ENCODE results near the gene DRD3. TPM values are rescaled to one million over a fixed set of nuclear protein-coding genes. Genes with fewer than 3 reads are reported as not detected.
A peak's percentile ranks its signal among the peaks of the same experiment; 100 is the strongest.

Gene DRD3
- total and polyA plus RNA-seq, 2 experiments from 2014 or later: 0.21 to 0.65 TPM

DNA sequence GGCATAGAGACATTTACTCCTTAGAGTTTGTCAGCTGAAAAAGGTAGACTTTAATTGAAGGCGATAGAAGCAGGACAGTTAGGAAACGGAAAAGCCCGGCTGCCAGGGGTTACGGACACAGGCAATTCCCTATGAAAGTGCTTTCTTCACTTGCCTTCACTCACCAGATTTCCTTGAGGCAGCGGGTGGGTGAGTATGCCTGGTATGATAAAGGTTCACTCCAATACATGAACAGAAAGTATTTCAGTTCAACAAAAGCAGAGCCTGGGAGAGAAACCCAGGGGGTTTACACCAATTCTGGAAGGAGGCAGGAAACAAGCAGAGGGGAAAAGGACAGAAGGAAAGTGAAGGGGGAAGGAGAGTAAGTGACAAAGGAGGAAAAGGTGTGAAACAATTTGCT is 68.4 kb downstream of the DRD3 start:
- Histone ChIP-seq H2AFZ (peak overlapping the region; percentile 44), H3K27ac (ENCODE audit: low read depth) (no peak overlapping the region), H4K20me1 (replicated peaks; ENCODE audit: insufficient read depth) (no peaks in the 10 kb centered on the region), H3K4me3 (no peak overlapping the region), H3F3A (replicated peaks; ENCODE audit: low read depth) (no peaks in the 10 kb centered on the region), H3K36me3 (ENCODE audit: insufficient read depth) (no peaks in the 10 kb centered on the region), H3K79me2 (replicated peaks; ENCODE audit: insufficient read depth) (no peaks in the 10 kb centered on the region), H3K4me1 (ENCODE audit: insufficient read depth) (peaks cover 26% of the 10 kb centered on the region; the same call in 1 of the 2 replicates), H3K9me2 (ENCODE audit: insufficient read depth) (no peaks in the 10 kb centered on the region), H3K4me2 (peak overlapping the region; percentile 40; the same call in 1 of the 2 replicates), H3K27me3 (ENCODE audit: insufficient read depth) (no peaks in the 10 kb centered on the region)
- ATAC-seq (peak; percentile 59), DNase-seq (ENCODE audit: low spot score) (peak; percentile 31)
- H3K36me3 Mint-ChIP-seq (ENCODE audit: low read depth): no peaks in the 10 kb centered on the region
- H3K4me1 Mint-ChIP-seq: peaks cover 27% of the 10 kb centered on the region
- TF ChIP-seq STAT1 (IDR thresholded peaks at IDR 0.05; ENCODE audit: unreplicated experiment) (no peak), CREB1 (CRISPR knock-in tag; IDR thresholded peaks at IDR 0.05; ENCODE audit: low read depth) (no peak), EZH2phosphoT487 (IDR thresholded peaks at IDR 0.05; ENCODE audit: unreplicated experiment) (no peak), EZH2 (IDR thresholded peaks at IDR 0.05; ENCODE audit: low read depth, unreplicated experiment) (no peak), ZNF462 (CRISPR knock-in tag; IDR thresholded peaks at IDR 0.05) (no peak), JUNB (IDR thresholded peaks at IDR 0.05; ENCODE audit: unreplicated experiment) (no peak), NANOG (IDR thresholded peaks at IDR 0.05; ENCODE audit: borderline replicate concordance) (no peak), ZNF114 (CRISPR knock-in tag; IDR thresholded peaks at IDR 0.05) (no peak), POLR2AphosphoS5 (IDR thresholded peaks at IDR 0.05; ENCODE audit: low read depth) (no peak), ZNF331 (CRISPR knock-in tag; IDR thresholded peaks at IDR 0.05; ENCODE audit: low read depth) (no peak)
- TF ChIP-seq, protein P1, sequence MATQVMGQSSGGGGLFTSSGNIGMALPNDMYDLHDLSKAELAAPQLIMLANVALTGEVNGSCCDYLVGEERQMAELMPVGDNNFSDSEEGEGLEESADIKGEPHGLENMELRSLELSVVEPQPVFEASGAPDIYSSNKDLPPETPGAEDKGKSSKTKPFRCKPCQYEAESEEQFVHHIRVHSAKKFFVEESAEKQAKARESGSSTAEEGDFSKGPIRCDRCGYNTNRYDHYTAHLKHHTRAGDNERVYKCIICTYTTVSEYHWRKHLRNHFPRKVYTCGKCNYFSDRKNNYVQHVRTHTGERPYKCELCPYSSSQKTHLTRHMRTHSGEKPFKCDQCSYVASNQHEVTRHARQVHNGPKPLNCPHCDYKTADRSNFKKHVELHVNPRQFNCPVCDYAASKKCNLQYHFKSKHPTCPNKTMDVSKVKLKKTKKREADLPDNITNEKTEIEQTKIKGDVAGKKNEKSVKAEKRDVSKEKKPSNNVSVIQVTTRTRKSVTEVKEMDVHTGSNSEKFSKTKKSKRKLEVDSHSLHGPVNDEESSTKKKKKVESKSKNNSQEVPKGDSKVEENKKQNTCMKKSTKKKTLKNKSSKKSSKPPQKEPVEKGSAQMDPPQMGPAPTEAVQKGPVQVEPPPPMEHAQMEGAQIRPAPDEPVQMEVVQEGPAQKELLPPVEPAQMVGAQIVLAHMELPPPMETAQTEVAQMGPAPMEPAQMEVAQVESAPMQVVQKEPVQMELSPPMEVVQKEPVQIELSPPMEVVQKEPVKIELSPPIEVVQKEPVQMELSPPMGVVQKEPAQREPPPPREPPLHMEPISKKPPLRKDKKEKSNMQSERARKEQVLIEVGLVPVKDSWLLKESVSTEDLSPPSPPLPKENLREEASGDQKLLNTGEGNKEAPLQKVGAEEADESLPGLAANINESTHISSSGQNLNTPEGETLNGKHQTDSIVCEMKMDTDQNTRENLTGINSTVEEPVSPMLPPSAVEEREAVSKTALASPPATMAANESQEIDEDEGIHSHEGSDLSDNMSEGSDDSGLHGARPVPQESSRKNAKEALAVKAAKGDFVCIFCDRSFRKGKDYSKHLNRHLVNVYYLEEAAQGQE (IDR thresholded peaks at IDR 0.05; ENCODE audit: unreplicated experiment): no peak
- TF ChIP-seq, protein P2, sequence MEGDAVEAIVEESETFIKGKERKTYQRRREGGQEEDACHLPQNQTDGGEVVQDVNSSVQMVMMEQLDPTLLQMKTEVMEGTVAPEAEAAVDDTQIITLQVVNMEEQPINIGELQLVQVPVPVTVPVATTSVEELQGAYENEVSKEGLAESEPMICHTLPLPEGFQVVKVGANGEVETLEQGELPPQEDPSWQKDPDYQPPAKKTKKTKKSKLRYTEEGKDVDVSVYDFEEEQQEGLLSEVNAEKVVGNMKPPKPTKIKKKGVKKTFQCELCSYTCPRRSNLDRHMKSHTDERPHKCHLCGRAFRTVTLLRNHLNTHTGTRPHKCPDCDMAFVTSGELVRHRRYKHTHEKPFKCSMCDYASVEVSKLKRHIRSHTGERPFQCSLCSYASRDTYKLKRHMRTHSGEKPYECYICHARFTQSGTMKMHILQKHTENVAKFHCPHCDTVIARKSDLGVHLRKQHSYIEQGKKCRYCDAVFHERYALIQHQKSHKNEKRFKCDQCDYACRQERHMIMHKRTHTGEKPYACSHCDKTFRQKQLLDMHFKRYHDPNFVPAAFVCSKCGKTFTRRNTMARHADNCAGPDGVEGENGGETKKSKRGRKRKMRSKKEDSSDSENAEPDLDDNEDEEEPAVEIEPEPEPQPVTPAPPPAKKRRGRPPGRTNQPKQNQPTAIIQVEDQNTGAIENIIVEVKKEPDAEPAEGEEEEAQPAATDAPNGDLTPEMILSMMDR (conservative IDR thresholded peaks at IDR 0.05; ENCODE audit: low read depth in 2 of 2): no peak
- TF ChIP-seq, protein P3, sequence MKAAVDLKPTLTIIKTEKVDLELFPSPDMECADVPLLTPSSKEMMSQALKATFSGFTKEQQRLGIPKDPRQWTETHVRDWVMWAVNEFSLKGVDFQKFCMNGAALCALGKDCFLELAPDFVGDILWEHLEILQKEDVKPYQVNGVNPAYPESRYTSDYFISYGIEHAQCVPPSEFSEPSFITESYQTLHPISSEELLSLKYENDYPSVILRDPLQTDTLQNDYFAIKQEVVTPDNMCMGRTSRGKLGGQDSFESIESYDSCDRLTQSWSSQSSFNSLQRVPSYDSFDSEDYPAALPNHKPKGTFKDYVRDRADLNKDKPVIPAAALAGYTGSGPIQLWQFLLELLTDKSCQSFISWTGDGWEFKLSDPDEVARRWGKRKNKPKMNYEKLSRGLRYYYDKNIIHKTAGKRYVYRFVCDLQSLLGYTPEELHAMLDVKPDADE (IDR thresholded peaks at IDR 0.05): no peak
- no peak overlapping the region for H3K4me3 Mint-ChIP-seq
- no peaks in the 10 kb centered on the region for H3K27me3 Mint-ChIP-seq (ENCODE audit: insufficient read depth, low read depth, poor library complexity)
- no peak overlapping the region for H3K27ac Mint-ChIP-seq
- H3K9me3 Mint-ChIP-seq: no peaks in the 10 kb centered on the region
